NCI-H82 treated with DMSO at 0.1 percent for 48 hours (cell line): ENCODE results near the gene LRP8.

ENCODE experiments used
- DNase-seq: peaks from one replicate; lab custom pipeline; 2025; ENCODE audit not compliant: unreplicated experiment; lab: John Stamatoyannopoulos, UW

The LRP8 gene

GRCh38 chr1:53359934-53360276 lies 32.0 kb upstream of the LRP8 start:
- DNase-seq = no peak

- no peak for DNase-seq
Measured at GRCh38 chr1:53359225-53359933, 31.5 kb upstream of the LRP8 start.

GRCh38 chr1:53356637-53357036 lies 28.8 kb upstream of the LRP8 start:
- DNase-seq = no peak

- no peak for DNase-seq
Measured at GRCh38 chr1:53354119-53354518, 26.2 kb upstream of the LRP8 start.

GRCh38 chr1:53352561-53352960 lies 24.7 kb upstream of the LRP8 start:
- no peak for DNase-seq

GRCh38 chr1:53350853-53351767 lies 23.2 kb upstream of the LRP8 start:
- no peak for DNase-seq

- no peak for DNase-seq
Measured at GRCh38 chr1:53349968-53350852, 22.3 kb upstream of the LRP8 start.

GRCh38 chr1:53349369-53349835 lies 21.5 kb upstream of the LRP8 start:
- DNase-seq = no peak

GRCh38 chr1:53348486-53349368 lies 20.9 kb upstream of the LRP8 start:
- DNase-seq = no peak

GRCh38 chr1:53346814-53347176 lies 18.9 kb upstream of the LRP8 start:
- DNase-seq = no peak

- no peak for DNase-seq
Measured at GRCh38 chr1:53345996-53346813, 18.3 kb upstream of the LRP8 start.

- DNase-seq = no peak
Measured at GRCh38 chr1:53344921-53345838, 17.3 kb upstream of the LRP8 start.

- no peak for DNase-seq
Measured at GRCh38 chr1:53343831-53344668, 16.2 kb upstream of the LRP8 start.

GRCh38 chr1:53342735-53343470 lies 15.0 kb upstream of the LRP8 start:
- no peak for DNase-seq

GRCh38 chr1:53341961-53342707 lies 14.3 kb upstream of the LRP8 start:
- DNase-seq = no peak

GRCh38 chr1:53341521-53341895 lies 13.6 kb upstream of the LRP8 start:
- no peak for DNase-seq
